HEK293 (cell line): ENCODE data around the gene LRCH2.

Experiments
- REST ChIP-seq: fragments of 450-650 bp; formaldehyde crosslinking; IDR thresholded peaks from 2 replicates; pipeline ENCODE4 v1.5.1; 2016; ENCODE audit warnings: missing biosample characterization, missing genetic modification characterization
- YY1 ChIP-seq: fragments of 450-650 bp; formaldehyde crosslinking; IDR thresholded peaks from 2 replicates; pipeline ENCODE4 v1.5.1; 2018; ENCODE audit warnings: missing biosample characterization, missing genetic modification characterization
- ZBTB10 ChIP-seq: fragments of 450-650 bp; formaldehyde crosslinking; IDR thresholded peaks from 2 replicates; pipeline ENCODE4 v1.5.1; 2016; ENCODE audit warnings: missing biosample characterization, missing genetic modification characterization
- ZBTB20 ChIP-seq: fragments of 450-650 bp; formaldehyde crosslinking; IDR thresholded peaks from 2 replicates; pipeline ENCODE4 v1.5.1; 2016; ENCODE audit warnings: missing biosample characterization, missing genetic modification characterization
- ZBTB7A ChIP-seq: fragments of 450-650 bp; formaldehyde crosslinking; IDR thresholded peaks from 2 replicates; pipeline ENCODE4 v1.5.1; 2016; ENCODE audit warnings: low read depth, missing biosample characterization, missing genetic modification characterization
- ZNF10 ChIP-seq: fragments of 450-650 bp; formaldehyde crosslinking; IDR thresholded peaks from 2 replicates; pipeline ENCODE4 v1.5.1; 2017; ENCODE audit warnings: missing biosample characterization, missing genetic modification characterization
- ZNF18 ChIP-seq: fragments of 450-650 bp; formaldehyde crosslinking; IDR thresholded peaks from 2 replicates; pipeline ENCODE4 v1.5.1; 2016; ENCODE audit warnings: missing biosample characterization, missing genetic modification characterization
- ZNF629 ChIP-seq: fragments of 450-650 bp; formaldehyde crosslinking; IDR thresholded peaks from 2 replicates; pipeline ENCODE4 v1.5.1; 2017; ENCODE audit warnings: missing biosample characterization, missing genetic modification characterization
- TF ChIP-seq, protein P1 (sequence below): fragments of 450-650 bp; formaldehyde crosslinking; IDR thresholded peaks from 2 replicates; pipeline ENCODE4 v1.5.1; 2016; ENCODE audit warnings: missing biosample characterization, missing genetic modification characterization

GRCh38 chrX:115261148-115261547 lies 27.3 kb upstream of the LRCH2 start:
- TF ChIP-seq, protein P1, sequence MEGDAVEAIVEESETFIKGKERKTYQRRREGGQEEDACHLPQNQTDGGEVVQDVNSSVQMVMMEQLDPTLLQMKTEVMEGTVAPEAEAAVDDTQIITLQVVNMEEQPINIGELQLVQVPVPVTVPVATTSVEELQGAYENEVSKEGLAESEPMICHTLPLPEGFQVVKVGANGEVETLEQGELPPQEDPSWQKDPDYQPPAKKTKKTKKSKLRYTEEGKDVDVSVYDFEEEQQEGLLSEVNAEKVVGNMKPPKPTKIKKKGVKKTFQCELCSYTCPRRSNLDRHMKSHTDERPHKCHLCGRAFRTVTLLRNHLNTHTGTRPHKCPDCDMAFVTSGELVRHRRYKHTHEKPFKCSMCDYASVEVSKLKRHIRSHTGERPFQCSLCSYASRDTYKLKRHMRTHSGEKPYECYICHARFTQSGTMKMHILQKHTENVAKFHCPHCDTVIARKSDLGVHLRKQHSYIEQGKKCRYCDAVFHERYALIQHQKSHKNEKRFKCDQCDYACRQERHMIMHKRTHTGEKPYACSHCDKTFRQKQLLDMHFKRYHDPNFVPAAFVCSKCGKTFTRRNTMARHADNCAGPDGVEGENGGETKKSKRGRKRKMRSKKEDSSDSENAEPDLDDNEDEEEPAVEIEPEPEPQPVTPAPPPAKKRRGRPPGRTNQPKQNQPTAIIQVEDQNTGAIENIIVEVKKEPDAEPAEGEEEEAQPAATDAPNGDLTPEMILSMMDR: no peak
- TF ChIP-seq YY1 (tag by site-specific recombination) (no peak), ZBTB7A (tag by site-specific recombination) (no peak), REST (no peak), ZBTB20 (tag by site-specific recombination) (no peak), ZNF10 (tag by site-specific recombination) (no peak), ZNF629 (tag by site-specific recombination) (no peak), ZBTB10 (tag by site-specific recombination) (no peak), ZNF18 (no peak)
